GM18867 (cell line): ENCODE measurements around the gene FAAP100.

Experiments used
- ATAC-seq: cut with Tn5 transposase; IDR thresholded peaks from one replicate; pipeline ENCODE4 v1.9.1; 2021; ENCODE audit warnings: mild to moderate bottlenecking, moderate library complexity; ENCODE audit not compliant: unreplicated experiment

Gene FAAP100

DNA sequence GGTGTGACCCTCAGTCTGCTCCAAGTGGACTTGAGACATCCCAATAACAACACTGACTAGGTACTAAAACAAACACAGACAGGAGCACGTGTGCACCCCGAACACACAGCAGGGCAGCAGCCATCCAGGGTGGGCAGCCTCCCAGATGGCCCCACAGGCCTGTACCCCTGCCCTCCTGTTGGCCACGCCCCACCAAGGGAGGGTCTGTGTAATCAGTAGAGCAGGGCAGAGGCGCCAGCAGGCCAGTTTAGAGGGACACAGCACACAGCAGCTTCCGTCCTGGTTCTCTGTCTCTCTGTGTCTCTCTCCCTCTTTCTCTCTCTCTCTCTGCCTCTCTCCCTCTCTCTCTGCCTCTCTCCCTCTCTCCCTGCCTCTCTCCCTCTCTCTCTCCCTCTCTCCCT, 61.0 kb downstream of the FAAP100 start:
- no peak for ATAC-seq

DNA sequence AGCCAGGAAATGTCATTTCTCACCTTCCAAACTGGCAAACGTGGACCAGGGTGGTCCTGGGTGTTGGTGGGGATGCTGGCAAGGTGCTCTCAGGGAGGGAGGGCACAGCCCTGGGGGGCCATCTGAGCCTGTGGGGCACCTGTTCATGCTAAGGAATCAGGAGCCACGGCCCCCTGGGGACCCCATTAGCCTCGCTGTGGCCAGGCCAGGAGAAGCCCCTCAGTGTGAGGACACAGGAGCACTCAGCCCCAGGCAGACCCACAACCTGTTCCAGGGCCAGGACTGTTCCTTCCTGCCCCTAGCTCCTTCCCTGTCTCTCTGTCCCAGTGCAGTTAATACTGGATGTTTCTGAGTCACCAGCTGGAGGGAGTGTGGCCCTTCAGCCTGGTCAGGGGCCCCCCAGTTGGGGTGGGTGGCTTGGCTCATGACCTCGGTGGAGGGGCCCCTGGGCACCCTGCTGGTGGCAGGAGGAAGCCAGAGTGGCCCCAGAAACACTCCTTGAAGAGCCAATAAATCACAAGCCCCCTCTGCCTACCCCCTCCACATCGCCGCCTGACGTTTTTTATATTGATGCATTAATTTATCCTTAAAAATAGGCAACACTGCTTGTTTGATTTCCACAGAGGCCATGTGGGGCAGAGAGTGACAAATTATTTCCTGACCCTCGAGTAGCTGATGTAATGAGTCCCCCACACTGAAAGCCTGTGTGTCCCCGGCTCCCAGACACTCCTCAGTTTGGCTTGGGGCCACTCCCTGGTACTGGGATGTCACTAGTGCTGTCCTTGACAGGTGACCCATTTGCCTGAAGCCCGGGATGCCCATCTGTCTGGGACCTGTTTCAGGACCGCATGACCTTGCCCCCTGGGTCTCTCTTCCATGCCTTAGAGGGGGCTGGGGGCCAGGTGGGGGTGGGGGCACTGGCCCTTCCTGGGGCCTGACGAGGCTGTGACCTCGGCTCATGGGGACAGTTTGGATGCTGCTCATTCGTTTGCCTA, 61.9 kb downstream of the FAAP100 start:
- ATAC-seq = no peak
